Activated CD4-positive, alpha-beta T cell treated with anti-CD3 and anti-CD28 coated beads, Interleukin-2, amount 50 U/mL, for 48 hours (primary cell): ENCODE data around the gene ZNF205.

Source experiments
- DNase-seq, 2 experiments: peaks; one replicate each; pipeline ENCODE4 v3.0.0-alpha.2; 2020

The ZNF205 gene

GRCh38 chr16:3106205-3106928 is 6.0 kb upstream of the ZNF205 start:
- DNase-seq: peak; percentile 92 to 95

DNA sequence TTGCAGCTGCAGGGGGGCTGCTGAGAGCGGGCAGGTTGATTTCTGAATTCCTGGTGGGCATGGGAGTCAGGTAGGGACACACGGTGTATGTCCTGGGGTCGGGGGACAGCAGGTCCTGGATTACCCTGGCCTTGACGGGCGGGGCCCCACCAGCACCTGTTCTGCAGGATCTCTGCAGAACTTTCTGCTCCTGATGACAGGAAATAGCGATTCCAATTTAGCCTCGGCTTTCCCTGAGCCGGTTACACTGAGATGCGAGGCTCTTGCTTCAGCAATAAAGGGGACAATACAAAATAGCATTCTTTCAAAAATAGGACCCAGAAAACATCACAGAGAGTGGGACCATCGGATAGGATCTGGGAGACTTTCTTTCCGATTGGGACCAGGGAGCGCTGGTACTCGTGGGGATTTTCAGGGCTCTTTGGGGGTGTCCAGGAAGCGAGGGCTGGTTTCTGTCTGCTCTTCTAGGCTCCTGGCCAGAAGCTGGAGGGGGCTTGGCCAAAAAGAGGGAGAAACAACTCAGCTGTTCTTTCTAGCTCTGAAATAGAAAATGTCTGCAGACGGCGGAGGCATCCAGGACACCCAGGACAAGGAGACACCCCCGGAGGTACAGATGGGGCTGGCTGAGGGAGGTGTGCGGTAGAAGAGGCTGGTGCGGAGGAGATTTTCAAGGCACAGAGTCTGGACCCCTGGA is 642 bp downstream of the ZNF205 start:
- DNase-seq: no peak

DNA sequence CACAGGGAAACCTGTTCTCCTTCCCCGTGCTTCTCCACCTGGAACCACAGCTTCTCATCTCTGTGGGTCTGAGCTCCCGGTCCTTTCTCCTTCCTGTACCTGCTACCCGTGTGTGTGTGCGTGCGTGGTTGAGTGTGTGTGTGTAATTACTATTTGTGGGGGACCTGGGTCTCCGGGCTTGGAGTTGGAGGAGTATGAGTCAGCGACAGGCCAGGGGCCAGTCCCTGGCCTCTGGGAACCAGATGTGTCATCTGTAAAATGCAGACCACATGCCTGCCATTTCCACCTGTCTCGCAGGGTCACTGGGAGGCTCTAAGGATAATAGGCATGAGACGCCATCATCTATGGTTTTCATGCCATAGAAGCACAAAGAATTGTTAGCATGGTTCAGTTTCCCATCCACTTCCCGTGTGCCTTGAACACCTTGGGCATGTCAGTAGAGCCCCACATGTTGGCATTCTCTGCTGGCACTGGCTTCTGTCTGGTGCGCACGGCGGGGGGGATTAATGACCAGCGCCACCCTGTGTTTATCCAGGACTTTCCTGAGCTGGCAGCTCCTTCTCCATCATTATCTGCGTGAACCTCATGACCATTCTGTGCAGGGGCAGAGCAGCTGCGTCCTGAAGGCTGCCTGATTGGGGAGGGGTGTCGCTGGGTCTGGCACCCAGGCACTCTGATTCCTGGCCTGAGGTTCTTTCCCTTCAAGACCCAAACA is 1.5 kb downstream of the ZNF205 start:
- no peak for DNase-seq

- DNase-seq: no peak
Observed at GRCh38 chr16:3115003-3115402, 2.6 kb downstream of the ZNF205 start.

- DNase-seq: no peak
Observed at GRCh38 chr16:3115561-3115960, 3.2 kb downstream of the ZNF205 start.

DNA sequence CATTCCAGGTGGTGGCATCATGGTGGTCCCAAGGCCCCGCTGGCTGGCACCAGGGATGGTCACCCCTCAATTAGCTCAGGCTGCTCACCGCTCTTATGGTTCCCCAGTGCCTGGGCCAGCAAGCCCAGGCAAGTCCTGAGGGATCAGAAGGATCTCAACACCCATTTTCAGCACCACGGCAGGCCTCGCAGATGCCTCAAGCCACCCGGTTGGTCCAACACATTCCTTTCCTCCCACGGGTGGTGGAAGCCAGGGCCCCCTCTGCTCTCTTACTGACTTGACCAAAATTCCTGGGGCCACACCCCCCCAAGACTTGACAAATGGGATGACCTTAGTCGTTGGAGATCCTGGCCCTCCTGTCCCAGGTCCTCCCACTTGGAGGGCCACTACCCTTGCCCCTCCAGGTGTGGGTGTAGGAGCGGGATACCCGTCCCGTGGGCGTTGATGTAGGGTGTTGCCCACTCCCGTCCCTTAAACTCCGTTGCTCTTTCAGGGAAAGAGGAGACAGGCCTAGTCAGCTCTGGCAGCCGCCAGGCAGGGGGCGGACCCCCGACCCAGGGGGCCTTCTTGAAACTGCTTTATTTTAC is 5.9 kb downstream of the ZNF205 start:
- no peak for DNase-seq

DNA sequence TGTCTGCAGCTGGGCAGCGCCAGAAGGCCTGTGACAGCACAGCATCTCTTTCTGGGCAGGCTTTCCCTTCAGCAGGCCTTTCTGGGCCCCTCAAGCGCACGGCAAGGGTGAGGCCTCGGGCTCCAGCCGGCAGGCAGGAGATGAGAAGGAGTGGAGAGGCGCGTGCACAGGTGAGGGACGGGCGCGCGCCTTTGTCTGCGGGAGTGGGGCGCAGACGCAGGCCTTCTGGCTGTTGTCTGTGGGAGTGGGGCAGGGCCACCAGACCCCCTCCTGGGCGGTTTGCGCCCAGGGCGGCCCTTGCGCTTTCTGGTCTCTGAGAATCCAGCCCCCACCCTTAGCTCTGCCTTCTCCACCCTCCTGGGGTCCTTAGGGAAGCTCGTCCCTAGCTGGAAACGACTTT is 6.5 kb downstream of the ZNF205 start:
- DNase-seq: no peak

DNA sequence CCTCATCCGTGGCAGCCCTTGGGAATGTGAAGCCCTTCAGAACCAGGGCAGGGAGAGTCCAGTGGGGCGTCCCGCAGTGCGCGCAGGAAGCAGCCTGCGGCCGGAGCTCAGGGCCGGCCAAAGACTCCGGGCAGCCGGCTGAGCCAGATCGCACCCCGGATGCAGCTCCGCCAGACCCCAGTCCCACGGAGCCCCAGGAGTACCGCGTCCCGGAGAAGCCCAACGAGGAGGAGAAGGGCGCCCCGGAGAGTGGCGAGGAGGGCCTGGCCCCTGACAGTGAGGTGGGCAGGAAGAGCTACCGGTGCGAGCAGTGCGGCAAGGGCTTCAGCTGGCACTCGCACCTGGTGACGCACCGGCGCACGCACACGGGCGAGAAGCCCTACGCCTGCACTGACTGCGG is 6.9 kb downstream of the ZNF205 start:
- no peak for DNase-seq

DNA sequence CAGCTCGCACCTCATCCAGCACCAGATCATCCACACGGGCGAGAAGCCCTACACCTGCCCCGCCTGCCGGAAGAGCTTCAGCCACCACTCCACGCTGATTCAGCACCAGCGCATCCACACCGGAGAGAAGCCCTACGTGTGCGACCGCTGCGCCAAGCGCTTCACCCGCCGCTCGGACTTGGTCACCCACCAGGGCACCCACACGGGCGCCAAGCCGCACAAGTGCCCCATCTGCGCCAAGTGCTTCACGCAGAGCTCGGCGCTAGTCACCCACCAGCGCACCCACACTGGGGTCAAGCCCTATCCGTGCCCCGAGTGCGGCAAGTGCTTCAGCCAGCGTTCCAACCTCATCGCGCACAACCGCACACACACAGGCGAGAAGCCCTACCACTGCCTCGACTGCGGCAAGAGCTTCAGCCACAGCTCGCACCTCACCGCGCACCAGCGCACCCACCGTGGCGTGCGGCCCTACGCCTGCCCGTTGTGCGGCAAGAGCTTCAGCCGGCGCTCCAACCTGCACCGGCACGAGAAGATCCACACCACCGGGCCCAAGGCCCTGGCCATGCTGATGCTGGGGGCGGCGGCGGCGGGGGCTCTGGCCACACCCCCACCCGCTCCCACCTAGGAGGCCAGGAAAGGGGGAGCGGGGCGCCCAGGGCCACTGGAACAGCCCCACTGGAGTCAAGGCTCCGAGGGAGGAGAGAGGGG is 7.5 kb downstream of the ZNF205 start:
- DNase-seq: no peak

DNA sequence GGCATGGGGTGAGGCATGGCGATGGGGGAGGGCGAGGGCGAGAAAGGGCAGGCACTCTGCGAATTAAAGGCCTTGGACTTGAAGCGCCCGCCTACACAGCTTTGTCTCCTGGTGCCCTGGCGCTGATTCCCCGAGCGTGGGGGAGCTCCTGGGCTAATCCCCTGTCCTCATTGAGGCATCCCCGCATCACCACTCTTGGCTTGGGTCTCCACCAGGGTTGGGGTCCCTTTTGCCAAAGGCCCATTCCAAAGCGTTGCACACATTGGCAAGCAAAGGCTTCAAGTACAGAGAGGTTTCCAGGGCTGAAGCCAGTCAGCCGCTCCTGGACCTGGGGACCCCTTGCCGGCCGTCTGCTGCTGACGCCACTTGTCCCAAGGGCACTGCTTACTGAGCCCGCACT is 8.0 kb downstream of the ZNF205 start:
- DNase-seq: no peak

- no peak for DNase-seq
Observed at GRCh38 chr16:3121851-3122467, 9.6 kb downstream of the ZNF205 start.

DNA sequence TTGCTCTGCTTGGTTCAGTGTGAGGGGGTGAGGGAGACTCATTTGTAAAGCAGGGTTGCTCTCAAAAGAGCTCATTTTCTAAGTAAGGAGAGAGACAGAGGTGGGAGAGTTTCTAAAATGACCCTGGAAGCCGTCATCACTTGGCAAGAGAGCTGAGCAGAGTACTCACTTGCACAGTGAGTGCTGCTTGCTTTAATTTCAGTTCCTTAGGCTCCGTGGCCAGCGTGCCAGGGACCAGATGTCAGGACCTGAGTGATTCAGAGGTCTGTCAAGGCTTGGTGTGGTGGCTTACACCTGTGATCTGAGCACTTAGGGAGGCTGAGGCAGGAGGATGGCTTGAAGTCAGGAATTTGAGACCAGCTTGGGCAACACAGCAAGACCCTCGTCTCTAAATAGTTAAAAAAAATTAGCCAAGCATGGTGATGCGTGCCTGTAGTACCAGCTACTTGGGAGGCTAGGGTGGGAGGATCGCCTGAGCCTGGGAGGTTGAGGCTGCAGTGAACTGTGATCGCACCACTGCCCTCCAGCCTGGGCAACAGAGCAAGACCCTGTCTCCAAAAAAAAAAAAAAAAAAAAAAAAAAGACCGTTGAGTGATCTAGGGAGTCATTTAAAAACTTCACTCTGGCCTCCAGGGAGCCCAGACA is 10.7 kb downstream of the ZNF205 start:
- DNase-seq: no peak

DNA sequence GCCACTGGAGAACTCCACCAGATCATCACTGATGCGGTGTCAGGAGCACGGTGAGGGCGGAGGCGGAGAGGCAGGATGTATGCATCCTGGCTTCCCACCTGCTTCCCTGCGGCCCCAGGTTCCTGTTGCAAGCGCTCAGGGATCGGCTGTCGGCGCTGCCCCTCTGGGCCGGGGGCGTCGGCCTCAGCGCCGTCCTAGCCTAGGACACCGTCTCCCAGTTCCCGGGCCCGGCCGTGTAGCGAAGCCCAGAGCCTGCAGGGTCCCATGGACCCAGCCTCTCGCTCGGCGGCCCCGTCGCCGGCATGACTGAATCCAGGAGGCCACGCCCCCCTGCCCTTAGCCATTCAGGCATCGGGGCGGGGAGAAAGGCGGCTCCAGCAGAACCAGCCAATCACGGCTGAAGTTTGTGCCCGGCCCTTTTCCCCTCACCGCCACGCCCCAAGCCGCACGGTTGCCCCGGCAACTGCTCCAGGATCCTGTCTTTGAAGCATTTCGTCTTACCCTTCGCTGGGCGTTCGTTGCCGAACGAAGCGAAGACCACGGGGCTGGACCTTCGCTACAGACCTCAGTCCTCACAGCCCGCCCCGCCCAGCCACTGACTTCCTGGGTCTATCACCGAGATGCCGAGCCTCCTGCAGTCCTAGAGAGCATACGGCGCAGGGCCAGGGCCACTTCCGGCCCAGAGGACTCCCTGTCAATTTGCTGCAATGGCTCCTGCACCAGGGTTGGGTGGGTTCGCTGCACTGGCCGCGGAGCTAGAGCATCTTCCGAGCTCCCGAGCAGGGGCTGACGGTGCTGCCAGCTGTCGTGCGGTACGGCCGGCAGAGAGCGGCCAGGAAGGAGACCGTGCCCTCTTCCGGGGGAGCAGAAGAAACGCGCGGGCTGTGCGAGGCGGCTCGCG is 11.8 kb downstream of the ZNF205 start:
- peak; percentile 99 for DNase-seq

- no peak for DNase-seq
Observed at GRCh38 chr16:3127745-3128144, 15.4 kb downstream of the ZNF205 start.

DNA sequence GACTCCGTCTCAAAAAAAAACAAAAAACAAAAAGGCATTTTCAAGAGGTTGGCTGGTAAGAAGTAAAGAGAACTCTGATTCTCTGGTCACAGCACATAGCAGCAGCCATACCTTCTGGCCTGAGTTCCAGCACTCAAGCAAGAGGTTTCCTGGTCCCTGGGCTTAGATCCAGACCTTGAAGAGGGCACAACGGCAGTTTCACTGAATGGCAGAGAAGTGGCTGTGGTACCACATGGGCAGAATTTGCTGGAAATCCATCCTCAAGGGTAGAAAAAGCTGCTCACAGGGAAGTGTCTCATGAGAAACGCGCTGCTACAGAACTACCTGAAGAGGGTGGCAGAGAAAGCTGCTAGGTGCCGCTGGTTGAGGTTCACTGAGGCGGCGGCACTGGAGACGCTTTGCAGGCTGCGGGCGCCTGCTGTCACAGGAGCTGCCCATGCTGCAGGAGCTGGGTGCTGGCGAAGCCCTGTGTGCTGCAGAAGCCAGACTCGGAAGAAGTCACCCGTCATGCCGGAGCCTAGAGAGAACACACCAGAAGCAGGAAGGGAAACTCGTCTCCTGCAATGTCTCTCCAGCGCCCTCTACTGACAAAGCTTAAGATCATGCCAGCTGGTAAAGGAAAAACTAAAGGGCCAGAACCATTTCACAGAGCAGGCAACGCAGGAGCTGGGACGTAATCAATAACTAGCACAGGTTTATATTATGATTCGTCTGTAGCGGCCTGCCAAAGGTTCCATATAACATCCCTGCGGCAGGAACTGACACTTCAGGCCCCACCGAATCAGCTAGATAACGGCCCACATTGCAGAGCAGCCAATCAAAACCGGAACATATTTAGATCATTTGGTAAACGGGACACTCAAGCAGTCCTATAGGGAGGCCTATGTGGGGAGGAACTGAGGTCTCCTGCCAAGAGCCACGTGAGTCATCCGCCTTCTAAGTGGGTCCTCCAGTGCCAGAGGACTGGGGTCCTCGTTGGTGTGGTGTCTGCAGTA is 17.0 kb downstream of the ZNF205 start:
- DNase-seq: peak; percentile 68 to 77

DNA sequence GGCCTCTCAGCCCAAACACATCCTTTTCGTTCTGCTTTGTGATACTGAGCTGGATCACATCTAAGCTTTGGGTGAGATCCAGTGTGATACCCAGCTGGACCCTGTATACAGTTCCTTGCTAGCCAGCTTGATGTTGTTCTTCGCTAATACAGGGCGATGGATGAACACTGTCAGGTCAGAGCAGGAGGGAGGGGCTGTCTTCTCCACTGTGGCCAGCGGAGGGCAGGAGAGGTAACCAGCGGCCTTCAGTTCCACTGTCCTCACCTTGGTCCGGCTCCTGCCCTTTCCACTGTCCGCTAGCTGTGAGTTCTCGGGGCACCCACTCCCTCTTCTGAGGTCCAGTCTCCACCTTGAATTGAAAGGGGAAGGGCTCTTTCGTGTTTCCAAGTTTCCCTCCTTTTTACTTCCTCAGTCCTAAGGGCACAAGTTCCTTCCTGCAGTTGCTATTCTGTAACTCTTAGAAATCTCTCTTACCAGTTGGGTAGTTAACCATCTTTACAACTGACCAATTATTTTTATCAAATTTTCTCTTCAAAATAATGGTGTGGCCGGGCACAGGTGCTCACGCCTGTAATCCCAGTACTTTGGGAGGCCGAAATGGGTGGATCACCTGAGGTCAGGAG is 19.5 kb downstream of the ZNF205 start:
- DNase-seq: peak; percentile 56 to 64

GRCh38 chr16:3133844-3134243 is 21.5 kb downstream of the ZNF205 start:
- no peak for DNase-seq

DNA sequence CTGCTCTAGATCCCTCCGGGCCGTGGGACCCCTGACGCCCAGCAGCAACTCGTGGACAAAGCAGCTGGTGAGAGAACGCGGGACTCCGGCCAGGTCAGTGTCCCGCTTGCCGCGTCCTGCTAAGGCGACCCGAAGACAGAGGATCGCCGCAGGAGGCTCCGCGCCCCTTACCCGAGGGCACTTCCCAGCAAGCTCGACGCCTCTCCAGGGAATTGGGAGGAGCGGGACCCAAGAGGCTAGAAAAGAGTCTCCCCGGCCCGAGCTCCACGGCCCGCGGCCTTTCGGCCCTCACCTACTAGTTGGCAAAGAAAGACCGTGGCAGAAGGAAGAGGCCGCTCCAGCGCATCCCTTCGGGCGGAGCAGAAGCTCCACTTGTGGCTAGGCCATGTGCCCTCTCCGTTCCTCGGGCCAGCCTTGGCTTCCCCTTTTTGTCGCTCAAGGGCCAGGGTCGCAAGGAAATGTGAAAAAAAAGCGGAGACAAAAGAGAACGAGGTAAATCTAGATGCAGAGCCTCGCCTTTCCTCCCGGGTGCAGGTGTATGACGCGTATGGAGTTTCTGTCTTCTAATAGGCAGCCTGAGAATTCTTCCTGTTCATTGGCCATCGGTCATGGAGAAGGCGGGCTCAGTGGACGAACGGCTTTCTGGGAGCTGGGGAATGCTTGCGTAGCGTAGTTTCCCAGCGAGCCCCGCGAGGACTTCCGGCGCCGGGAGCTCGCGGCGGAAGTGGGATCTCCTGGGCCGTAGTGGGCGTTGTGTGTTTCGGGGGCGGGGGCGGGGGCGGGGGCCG is 22.1 kb downstream of the ZNF205 start, which contains the start of gene ZNF213:
TSS of gene ZNF213 (plus strand) at position 692 of the 788 bp plus-strand sequence. CDS start 2,252 bp downstream, outside the sequence.
- DNase-seq: peak; percentile 90 to 92
